Measurements from ENCODE around the gene PTGES2. TPM values are rescaled to one million over a fixed set of nuclear protein-coding genes. Genes with fewer than 3 reads are reported as not detected.

The PTGES2 gene
- total and polyA plus RNA-seq, 2 of the 13 experiments (the other 11 are each of a cell fraction or from before 2014, with no cell fraction given), result 63.7 to 79.8 TPM

- no peak for TF ChIP-seq ZNF354B (CRISPR knock-in tag; IDR thresholded peaks at IDR 0.05)
- peak; percentile 95 for TF ChIP-seq ZSCAN29 (CRISPR knock-in tag; conservative IDR thresholded peaks at IDR 0.05)
- 0 out of 2 replicates have a peak, but pooled peaks have one; percentile 51 for TF ChIP-seq TP53 (CRISPR knock-in tag; conservative IDR thresholded peaks at IDR 0.05)
- peak; percentile 91 for TF ChIP-seq ARNT2 (CRISPR knock-in tag; IDR thresholded peaks at IDR 0.05; ENCODE audit: low read depth)
- no peak for TF ChIP-seq TBP (CRISPR knock-in tag; IDR thresholded peaks at IDR 0.05)
- no peak for TF ChIP-seq HNRNPH1 (optimal IDR thresholded peaks at IDR 0.05; ENCODE audit: low read depth, low read length)
- TF ChIP-seq ZNF142 (CRISPR knock-in tag; IDR thresholded peaks at IDR 0.05), result no peak
- no peak for TF ChIP-seq NONO (IDR thresholded peaks at IDR 0.05)
- peak; percentile 94 for TF ChIP-seq NONO (CRISPR knock-in tag; conservative IDR thresholded peaks at IDR 0.05)
- TF ChIP-seq ZNF263 (CRISPR knock-in tag; IDR thresholded peaks at IDR 0.05), result no peak
- no peak for TF ChIP-seq ISX (CRISPR knock-in tag; conservative IDR thresholded peaks at IDR 0.05)
- TF ChIP-seq, protein P1, sequence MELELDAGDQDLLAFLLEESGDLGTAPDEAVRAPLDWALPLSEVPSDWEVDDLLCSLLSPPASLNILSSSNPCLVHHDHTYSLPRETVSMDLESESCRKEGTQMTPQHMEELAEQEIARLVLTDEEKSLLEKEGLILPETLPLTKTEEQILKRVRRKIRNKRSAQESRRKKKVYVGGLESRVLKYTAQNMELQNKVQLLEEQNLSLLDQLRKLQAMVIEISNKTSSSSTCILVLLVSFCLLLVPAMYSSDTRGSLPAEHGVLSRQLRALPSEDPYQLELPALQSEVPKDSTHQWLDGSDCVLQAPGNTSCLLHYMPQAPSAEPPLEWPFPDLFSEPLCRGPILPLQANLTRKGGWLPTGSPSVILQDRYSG (CRISPR knock-in tag; IDR thresholded peaks at IDR 0.05), result no peak
- peak; percentile 81; the same call in 1 of the 2 replicates for TF ChIP-seq NKX3-1 (CRISPR knock-in tag; IDR thresholded peaks at IDR 0.05)
- TF ChIP-seq, protein P2, sequence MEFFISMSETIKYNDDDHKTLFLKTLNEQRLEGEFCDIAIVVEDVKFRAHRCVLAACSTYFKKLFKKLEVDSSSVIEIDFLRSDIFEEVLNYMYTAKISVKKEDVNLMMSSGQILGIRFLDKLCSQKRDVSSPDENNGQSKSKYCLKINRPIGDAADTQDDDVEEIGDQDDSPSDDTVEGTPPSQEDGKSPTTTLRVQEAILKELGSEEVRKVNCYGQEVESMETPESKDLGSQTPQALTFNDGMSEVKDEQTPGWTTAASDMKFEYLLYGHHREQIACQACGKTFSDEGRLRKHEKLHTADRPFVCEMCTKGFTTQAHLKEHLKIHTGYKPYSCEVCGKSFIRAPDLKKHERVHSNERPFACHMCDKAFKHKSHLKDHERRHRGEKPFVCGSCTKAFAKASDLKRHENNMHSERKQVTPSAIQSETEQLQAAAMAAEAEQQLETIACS (CRISPR knock-in tag; IDR thresholded peaks at IDR 0.05), result no peak
- peak; percentile 97 for TF ChIP-seq BHLHE40 (IDR thresholded peaks at IDR 0.05; ENCODE audit: low read length)
- peak; percentile 98; the same call in 1 of the 2 replicates for TF ChIP-seq ZNF337 (CRISPR knock-in tag; IDR thresholded peaks at IDR 0.05; ENCODE audit: borderline replicate concordance, low read depth)
- TF ChIP-seq ZFP36L2 (CRISPR knock-in tag; IDR thresholded peaks at IDR 0.05), result 0 out of 2 replicates have a peak, but pooled peaks have one; percentile 78
- peak; percentile 88; the same call in 1 of the 2 replicates for TF ChIP-seq YEATS4 (CRISPR knock-in tag; IDR thresholded peaks at IDR 0.05; ENCODE audit: borderline replicate concordance)
- peak; percentile 99 for TF ChIP-seq ZNF430 (CRISPR knock-in tag; IDR thresholded peaks at IDR 0.05)
- TF ChIP-seq, protein P3, sequence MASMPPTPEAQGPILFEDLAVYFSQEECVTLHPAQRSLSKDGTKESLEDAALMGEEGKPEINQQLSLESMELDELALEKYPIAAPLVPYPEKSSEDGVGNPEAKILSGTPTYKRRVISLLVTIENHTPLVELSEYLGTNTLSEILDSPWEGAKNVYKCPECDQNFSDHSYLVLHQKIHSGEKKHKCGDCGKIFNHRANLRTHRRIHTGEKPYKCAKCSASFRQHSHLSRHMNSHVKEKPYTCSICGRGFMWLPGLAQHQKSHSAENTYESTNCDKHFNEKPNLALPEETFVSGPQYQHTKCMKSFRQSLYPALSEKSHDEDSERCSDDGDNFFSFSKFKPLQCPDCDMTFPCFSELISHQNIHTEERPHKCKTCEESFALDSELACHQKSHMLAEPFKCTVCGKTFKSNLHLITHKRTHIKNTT (CRISPR knock-in tag; IDR thresholded peaks at IDR 0.05), result no peak
- TF ChIP-seq, protein P4, sequence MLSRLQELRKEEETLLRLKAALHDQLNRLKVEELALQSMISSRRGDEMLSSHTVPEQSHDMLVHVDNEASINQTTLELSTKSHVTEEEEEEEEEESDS (CRISPR knock-in tag; IDR thresholded peaks at IDR 0.05; ENCODE audit: borderline replicate concordance), result no peak
Measured at GRCh38 chr9:128102861-128103588, 24.5 kb downstream of the PTGES2 start (continued).
